ENCODE results near the gene POSTN. TPM values are rescaled to one million over a fixed set of nuclear protein-coding genes. Genes with fewer than 3 reads are reported as not detected.
A peak's percentile ranks its signal among the peaks of the same experiment; 100 is the strongest.

Gene POSTN
- total and polyA plus RNA-seq, 2 of the 4 experiments (the other 2 are of a cell fraction), result 32.6 to 44.7 TPM

DNA sequence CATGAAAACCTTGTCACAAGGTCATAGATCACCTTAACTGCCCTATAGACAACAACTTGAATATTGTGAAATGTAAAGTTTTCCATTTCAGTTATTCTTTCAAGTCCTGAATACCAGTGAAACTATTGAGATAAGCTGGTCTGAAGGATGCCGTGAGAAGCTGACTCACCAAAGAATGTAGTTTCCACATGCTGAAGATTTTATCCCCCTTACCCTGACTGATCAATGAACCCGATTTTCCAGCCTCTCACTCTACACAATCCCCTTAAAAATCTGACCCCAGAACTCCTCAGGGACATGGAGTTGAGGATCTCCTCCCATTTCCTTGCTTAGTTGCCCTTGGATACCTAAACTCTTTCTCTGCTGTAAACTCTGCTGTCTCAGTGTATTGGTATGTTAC, 67.5 kb downstream of the POSTN start:
- intact Hi-C loops (cut with micrococcal nuclease), result no loop called here
- H3K4me2 ChIP-seq (ENCODE audit: low read depth, low read length), result no peak overlapping the region
- H3K4me1 ChIP-seq (ENCODE audit: control insufficient read depth, insufficient read depth, low read length), result no peaks in the 10 kb centered on the region; the same call in 1 of the 2 replicates
- dilution Hi-C loops (cut with HindIII; ENCODE audit: low sequenced_read_pairs, unreplicated experiment), result no loop called here
- no peak overlapping the region for H3K4ac ChIP-seq (ENCODE audit: low read depth, low read length)
- no peak overlapping the region for H4K5ac ChIP-seq (ENCODE audit: low read depth, low read length)
- H3K23ac ChIP-seq (ENCODE audit: low read depth, low read length), result no peak overlapping the region
- H3K9me1 ChIP-seq (ENCODE audit: insufficient read depth, low read length), result no peaks in the 10 kb centered on the region
- in situ Hi-C loops (cut with MboI; ENCODE audit: low sequenced_read_pairs), result no loop called here
- POLR2A ChIA-PET (ENCODE audit: unreplicated experiment), result no interaction called here
- no peak overlapping the region for H2AFZ ChIP-seq (replicated peaks; ENCODE audit: low read length, poor library complexity)
- no peaks in the 10 kb centered on the region for H3K27me3 ChIP-seq (ENCODE audit: control insufficient read depth, insufficient read depth, low read length)
- H2BK5ac ChIP-seq (ENCODE audit: low read depth, low read length, poor library complexity, severe bottlenecking), result no peak overlapping the region
- no peak overlapping the region for H2BK15ac ChIP-seq (ENCODE audit: low read depth, low read length)
- no peaks in the 10 kb centered on the region for H3K79me1 ChIP-seq (ENCODE audit: low read depth in 1 of 2, low read length in 2 of 2)
- ATAC-seq (ENCODE audit: low read depth), result no peak
- H2AK9ac ChIP-seq (replicated peaks; ENCODE audit: low read depth, low read length, poor library complexity), result no peak overlapping the region
- no peak overlapping the region for H3K4me3 ChIP-seq (ENCODE audit: insufficient read depth, low read depth, low read length)
- H4K91ac ChIP-seq (ENCODE audit: insufficient read depth, low read depth, low read length), result no peak overlapping the region
- no peak overlapping the region for H3K18ac ChIP-seq (ENCODE audit: low read depth, low read length)
- CTCF ChIA-PET, result no interaction called here
- no peak overlapping the region for H4K8ac ChIP-seq (ENCODE audit: low read depth in 2 of 2, low read length in 2 of 2)
- no peak overlapping the region for H3K9ac ChIP-seq (ENCODE audit: low read depth, low read length)
- DNase-seq, result peak; percentile 15
- H3K9me3 ChIP-seq (ENCODE audit: control insufficient read depth, insufficient read depth, low read length), result peaks cover 6% of the 10 kb centered on the region; the same call in 1 of the 2 replicates
- no peaks in the 10 kb centered on the region for H3K36me3 ChIP-seq (ENCODE audit: control insufficient read depth, insufficient read depth, low read length)
- H2AK5ac ChIP-seq (ENCODE audit: low read depth, low read length), result no peak overlapping the region
- H3K56ac ChIP-seq (ENCODE audit: extremely low read depth, insufficient read depth, low read length), result no peak overlapping the region
- H3K14ac ChIP-seq (replicated peaks; ENCODE audit: low read depth, low read length), result no peak overlapping the region
- H3K27ac ChIP-seq (ENCODE audit: insufficient read depth, low read length), result no peak overlapping the region
- H4K20me1 ChIP-seq (ENCODE audit: insufficient read depth, low read length), result no peaks in the 10 kb centered on the region
- no peak overlapping the region for H2BK20ac ChIP-seq (ENCODE audit: low read depth, low read length)
- BruUV-seq (replicated peaks), result no TSS peak
- WGBS, 2 experiments (ENCODE audit: extremely low coverage in 2 of 2, insufficient read length in 1 of 2), result no CpG with 5 or more reads among the region's 2 CpGs
- H2BK120ac ChIP-seq (ENCODE audit: low read depth, low read length), result no peak overlapping the region
- TF ChIP-seq, protein P1, sequence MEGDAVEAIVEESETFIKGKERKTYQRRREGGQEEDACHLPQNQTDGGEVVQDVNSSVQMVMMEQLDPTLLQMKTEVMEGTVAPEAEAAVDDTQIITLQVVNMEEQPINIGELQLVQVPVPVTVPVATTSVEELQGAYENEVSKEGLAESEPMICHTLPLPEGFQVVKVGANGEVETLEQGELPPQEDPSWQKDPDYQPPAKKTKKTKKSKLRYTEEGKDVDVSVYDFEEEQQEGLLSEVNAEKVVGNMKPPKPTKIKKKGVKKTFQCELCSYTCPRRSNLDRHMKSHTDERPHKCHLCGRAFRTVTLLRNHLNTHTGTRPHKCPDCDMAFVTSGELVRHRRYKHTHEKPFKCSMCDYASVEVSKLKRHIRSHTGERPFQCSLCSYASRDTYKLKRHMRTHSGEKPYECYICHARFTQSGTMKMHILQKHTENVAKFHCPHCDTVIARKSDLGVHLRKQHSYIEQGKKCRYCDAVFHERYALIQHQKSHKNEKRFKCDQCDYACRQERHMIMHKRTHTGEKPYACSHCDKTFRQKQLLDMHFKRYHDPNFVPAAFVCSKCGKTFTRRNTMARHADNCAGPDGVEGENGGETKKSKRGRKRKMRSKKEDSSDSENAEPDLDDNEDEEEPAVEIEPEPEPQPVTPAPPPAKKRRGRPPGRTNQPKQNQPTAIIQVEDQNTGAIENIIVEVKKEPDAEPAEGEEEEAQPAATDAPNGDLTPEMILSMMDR (conservative IDR thresholded peaks at IDR 0.05; ENCODE audit: low read depth, low read length), result no peak
- TF ChIP-seq POLR2A (IDR thresholded peaks at IDR 0.05; ENCODE audit: low read depth, low read length) (no peak), SMC3 (IDR thresholded peaks at IDR 0.05; ENCODE audit: low read depth, low read length) (no peak), RFX5 (IDR thresholded peaks at IDR 0.05; ENCODE audit: low read depth, low read length) (no peak), FOS (IDR thresholded peaks at IDR 0.05; ENCODE audit: low read depth, low read length) (no peak)
